MG63 (cell line): ENCODE measurements around the gene DHDDS. TPM values are rescaled to one million over a fixed set of nuclear protein-coding genes. Genes with fewer than 3 reads are reported as not detected.
"Not testable (repeated sequence)": the region's sequence is repeated elsewhere in the genome, so short reads cannot be mapped to it uniquely, and the experiment has no call there.

Source experiments
- DNase-seq: peaks from one replicate; pipeline ENCODE4 v3.0.0-alpha.2; 2020
- H3K27me3 ChIP-seq: fragments of 250-450 bp; sonication (Bioruptor Pico); 2 replicates; pipeline ENCODE4 v1.5.1; 2020; ENCODE audit warnings: mild to moderate bottlenecking, moderate library complexity
- H3K36me3 ChIP-seq: fragments of 250-450 bp; sonication (Bioruptor Pico); 2 replicates; pipeline ENCODE4 v1.5.1; 2020; ENCODE audit warnings: mild to moderate bottlenecking, moderate library complexity
- H3K4me3 ChIP-seq: fragments of 250-450 bp; sonication (Bioruptor Pico); 2 replicates; pipeline ENCODE4 v1.5.1; 2020; ENCODE audit warnings: mild to moderate bottlenecking, moderate library complexity
- H3K9me3 ChIP-seq: fragments of 250-450 bp; sonication (Bioruptor Pico); 2 replicates; pipeline ENCODE4 v1.5.1; 2020; ENCODE audit warnings: mild to moderate bottlenecking, moderate library complexity
- total RNA-seq: library from RNA; depleted of rRNA; stranded (reverse); fragments of >200 nt; shearing (Covaris generic); gene quantifications from 2 replicates; pipeline ENCODE4 v1.2.3, GENCODE V29; 2014; ENCODE audit warnings: low replicate concordance; rRNA removed

DHDDS gene
- 28.8 and 37.8 TPM in 2 replicates for total RNA-seq

- H3K36me3 ChIP-seq: peaks cover 10% of the 10 kb centered on the region
- peak; percentile 98 for DNase-seq
- H3K27me3 ChIP-seq: no peaks in the 10 kb centered on the region
- H3K4me3 ChIP-seq: peak within 1 kb of the TSS; percentile 67
- no peaks in the 10 kb centered on the region for H3K9me3 ChIP-seq
Observed at GRCh38 chr1:26431979-26432695, at the start of gene DHDDS. TSS of gene DHDDS (plus strand) at chr1:26432321. CDS start at chr1:26432946, 625 bp downstream.

DNA sequence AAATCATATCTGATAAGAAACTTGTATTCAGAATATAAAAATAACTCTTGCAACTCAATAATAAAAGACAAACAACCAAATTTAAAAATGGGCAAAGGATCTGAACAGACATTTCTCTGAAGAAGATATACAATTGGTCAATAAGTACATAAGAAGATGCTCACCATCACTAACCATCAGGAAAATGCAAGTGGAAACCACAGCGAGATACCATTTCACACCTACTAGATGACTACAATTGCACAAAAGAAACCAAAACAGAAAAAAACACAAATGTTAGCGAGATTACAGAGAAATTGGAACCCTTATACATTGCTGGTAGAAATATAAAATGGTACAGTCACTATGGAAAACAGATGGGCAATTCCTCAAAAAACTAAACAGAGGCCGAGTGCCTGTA lies 48.0 kb upstream of the DHDDS start:
- Histone ChIP-seq H3K4me3 (no peak overlapping the region), H3K9me3 (no peaks in the 10 kb centered on the region), H3K27me3 (no peaks in the 10 kb centered on the region), H3K36me3 (no peaks in the 10 kb centered on the region)
- no peak for DNase-seq

DNA sequence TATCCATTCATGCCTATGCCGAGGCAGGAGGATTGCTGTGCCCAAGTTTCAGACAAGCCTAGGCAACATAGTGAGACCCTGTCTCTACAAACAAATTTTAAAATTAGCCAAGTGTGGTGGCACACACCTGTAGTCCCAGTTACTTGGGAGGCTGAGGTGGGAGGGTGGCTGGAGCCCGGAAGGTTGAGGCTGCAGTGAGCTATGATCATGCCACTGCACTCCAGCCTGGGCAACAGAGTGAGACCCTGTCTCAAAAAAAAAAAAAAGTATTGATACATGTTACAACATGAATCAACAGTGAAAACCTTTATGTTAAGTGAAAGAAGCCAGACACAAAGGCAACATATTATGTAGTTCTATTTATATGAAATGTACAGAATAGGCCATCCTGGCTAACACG lies 47.1 kb upstream of the DHDDS start:
- not testable (repeated sequence) for DNase-seq, H3K36me3 ChIP-seq, H3K27me3 ChIP-seq, H3K9me3 ChIP-seq, H3K4me3 ChIP-seq

DNA sequence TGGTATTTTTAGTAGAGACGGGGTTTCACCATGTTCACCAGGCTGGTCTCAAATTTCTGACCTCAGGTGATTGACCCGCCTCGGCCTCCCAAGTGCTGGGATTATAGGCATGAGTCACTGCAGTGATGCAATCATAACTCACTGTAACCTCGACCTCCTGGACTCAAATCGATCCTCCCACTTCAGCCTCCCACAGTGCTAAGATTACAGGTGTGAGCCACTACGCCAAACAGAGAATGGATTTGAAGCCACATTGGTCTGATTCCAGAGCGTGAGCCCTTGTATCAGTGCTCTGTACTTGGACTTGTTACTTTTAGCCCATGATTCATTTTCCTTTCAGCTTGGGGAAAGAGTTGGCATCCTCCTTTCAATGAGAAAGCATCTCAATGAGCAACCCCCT lies 44.7 kb upstream of the DHDDS start:
- no peaks in the 10 kb centered on the region for H3K27me3 ChIP-seq
- peak; percentile 73 for DNase-seq
- H3K4me3 ChIP-seq: no peak overlapping the region
- no peaks in the 10 kb centered on the region for H3K36me3 ChIP-seq
- H3K9me3 ChIP-seq: no peaks in the 10 kb centered on the region

DNA sequence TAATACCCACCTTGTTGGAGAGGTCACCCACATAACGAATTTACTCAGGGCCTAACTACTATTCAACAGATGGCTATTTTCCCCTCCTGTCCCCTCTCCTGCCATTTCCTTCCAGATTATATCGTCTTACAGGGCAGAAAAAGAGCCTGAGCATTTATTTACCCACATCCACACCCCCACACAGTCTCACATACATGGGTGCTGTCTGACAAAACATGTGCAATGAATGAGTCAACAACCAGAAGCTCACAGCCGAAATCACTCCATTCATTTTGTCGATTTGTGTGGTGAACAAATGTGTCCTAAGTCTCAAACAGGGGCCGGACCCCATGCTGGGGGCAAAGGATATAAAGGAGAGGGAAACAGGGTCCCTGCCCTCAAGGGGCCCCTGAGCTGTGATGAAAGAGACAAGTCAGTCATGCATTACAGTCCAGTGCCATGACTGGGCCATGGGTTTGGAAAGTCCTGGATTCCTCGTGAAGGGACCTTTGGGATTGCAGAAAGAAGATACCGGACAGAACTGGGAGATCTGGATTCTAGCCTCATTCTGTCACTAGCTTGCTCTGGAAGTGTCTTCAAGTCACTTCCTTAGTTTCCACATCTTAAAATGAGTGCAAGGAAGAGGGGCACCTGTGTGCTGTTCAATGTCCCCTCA lies 43.2 kb upstream of the DHDDS start:
- H3K4me3 ChIP-seq: no peak overlapping the region
- H3K36me3 ChIP-seq: no peaks in the 10 kb centered on the region
- DNase-seq: no peak

GRCh38 chr1:26389604-26390247 lies 42.4 kb upstream of the DHDDS start:
- Histone ChIP-seq H3K27me3 (no peaks in the 10 kb centered on the region), H3K4me3 (no peak overlapping the region), H3K9me3 (no peaks in the 10 kb centered on the region), H3K36me3 (no peaks in the 10 kb centered on the region)
- DNase-seq: no peak

More for the DNA sequence above, 43.2 kb upstream of the DHDDS start:
- H3K27me3 ChIP-seq: no peaks in the 10 kb centered on the region
- H3K9me3 ChIP-seq: no peaks in the 10 kb centered on the region

GRCh38 chr1:26391450-26391849 lies 40.7 kb upstream of the DHDDS start:
- H3K4me3 ChIP-seq: no peak overlapping the region
- DNase-seq: peak; percentile 42
- no peaks in the 10 kb centered on the region for H3K27me3 ChIP-seq
- no peaks in the 10 kb centered on the region for H3K9me3 ChIP-seq
- H3K36me3 ChIP-seq: no peaks in the 10 kb centered on the region

DNA sequence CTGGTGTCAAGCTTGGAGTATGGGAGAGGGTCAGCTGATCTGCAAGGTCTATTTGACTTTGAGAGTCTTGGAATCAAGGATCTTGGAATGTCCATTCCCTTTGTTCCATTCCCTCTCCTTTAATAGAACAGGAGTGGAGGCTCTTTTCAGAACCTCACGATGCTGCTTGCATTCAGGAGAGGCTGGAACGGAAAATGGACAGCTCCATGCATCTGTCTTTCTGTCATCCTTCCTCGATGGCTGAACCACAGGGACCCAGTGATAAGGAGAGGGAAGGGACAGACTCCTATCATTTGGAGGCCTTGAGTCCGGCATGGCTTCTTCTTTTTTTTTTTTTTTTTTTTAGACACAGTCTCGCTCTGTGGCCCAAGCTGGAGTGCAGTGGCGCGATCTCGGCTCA lies 36.4 kb upstream of the DHDDS start:
- no peaks in the 10 kb centered on the region for H3K9me3 ChIP-seq
- H3K36me3 ChIP-seq: no peaks in the 10 kb centered on the region
- no peaks in the 10 kb centered on the region for H3K27me3 ChIP-seq
- no peak overlapping the region for H3K4me3 ChIP-seq
- no peak for DNase-seq

DNA sequence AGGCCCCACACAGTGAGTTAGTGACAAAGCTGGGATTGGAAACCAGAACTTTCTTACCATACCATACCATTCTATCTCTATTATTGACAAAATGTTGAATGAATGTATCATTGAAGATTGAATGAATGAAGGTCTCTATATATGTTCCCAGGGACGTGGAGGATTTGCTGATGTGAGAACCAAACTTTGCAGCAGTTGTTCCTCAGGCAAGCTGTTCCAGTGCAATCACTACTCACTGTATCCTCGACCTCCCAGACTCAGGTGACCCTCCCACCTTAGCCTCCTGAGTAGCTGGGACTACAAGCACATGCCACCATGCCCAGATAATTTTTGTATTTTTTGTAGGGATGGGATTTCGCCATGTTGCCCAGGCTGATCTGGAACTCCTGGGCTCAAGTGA lies 33.1 kb upstream of the DHDDS start:
- Histone ChIP-seq H3K27me3 (no peaks in the 10 kb centered on the region), H3K9me3 (no peaks in the 10 kb centered on the region), H3K36me3 (no peaks in the 10 kb centered on the region), H3K4me3 (no peak overlapping the region)
- no peak for DNase-seq

DNA sequence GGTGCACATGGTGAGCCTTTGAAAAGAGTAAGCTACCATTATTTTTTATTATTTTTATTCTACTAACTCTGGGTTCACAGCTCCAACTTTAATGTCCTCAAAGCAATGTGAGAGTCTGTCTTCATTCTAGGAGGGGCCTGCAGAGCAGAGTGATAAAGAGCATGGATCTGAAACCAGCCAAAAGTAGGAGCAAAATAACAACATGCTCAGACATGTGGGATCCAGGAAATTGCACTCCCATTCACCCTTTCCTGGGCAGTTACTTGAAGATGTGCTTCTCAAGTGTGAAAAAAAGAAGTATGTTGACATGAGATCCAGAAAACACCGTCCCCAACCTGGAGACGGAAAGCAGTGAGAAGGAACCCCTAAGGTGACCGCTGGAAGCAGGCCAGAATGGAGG lies 30.2 kb upstream of the DHDDS start:
- Histone ChIP-seq H3K27me3 (no peaks in the 10 kb centered on the region), H3K36me3 (no peaks in the 10 kb centered on the region), H3K9me3 (no peaks in the 10 kb centered on the region), H3K4me3 (no peak overlapping the region)
- no peak for DNase-seq

GRCh38 chr1:26403656-26404055 lies 28.5 kb upstream of the DHDDS start:
- DNase-seq: no peak
- Histone ChIP-seq H3K9me3 (no peaks in the 10 kb centered on the region), H3K36me3 (no peaks in the 10 kb centered on the region), H3K27me3 (peaks cover under 1% of the 10 kb centered on the region), H3K4me3 (no peak overlapping the region)

DNA sequence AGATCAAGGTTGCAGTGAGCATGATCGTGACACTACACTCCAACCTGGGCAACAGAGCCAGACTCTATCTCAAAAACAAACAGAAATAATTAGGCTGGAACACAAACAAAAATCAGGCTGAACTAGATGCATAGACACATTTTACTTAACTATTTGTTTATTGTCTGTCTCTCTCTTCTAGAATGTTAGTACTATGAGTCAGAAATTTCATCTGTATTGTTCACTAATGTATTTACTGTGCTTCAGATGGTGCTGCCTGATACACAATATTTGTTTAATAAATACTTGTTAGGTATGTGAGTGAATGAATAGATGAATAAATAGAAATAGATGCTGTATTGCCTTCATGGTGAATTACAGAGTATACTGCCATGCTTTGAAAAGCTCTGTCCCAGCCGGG lies 27.5 kb upstream of the DHDDS start:
- peaks cover 10% of the 10 kb centered on the region for H3K27me3 ChIP-seq
- no peaks in the 10 kb centered on the region for H3K9me3 ChIP-seq
- no peaks in the 10 kb centered on the region for H3K36me3 ChIP-seq
- DNase-seq: no peak
- H3K4me3 ChIP-seq: no peak overlapping the region

GRCh38 chr1:26405281-26405915 lies 26.7 kb upstream of the DHDDS start:
- no peak for DNase-seq
- no peak overlapping the region for H3K4me3 ChIP-seq
- H3K27me3 ChIP-seq: peaks cover 13% of the 10 kb centered on the region
- no peaks in the 10 kb centered on the region for H3K36me3 ChIP-seq
- no peaks in the 10 kb centered on the region for H3K9me3 ChIP-seq

DNA sequence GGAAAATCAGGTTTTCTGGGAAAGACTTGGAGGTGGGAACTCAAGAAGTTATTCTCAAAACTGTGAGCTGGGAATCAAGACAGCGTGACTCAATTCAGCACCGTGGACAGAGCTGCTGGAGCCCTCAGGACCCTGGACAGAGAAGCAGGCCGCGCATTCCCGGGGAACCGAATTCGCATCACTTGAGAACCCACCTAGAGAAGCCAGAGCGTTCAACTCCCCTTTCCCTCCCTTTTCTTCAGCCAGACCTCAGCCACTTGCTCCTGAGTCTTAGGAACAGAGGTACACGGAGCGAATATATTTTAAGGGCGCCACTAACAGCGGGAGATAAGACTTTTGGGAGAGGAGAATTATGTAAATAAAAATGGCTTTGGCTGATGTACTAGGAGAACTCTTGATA lies 23.5 kb upstream of the DHDDS start:
- peak; percentile 47 for DNase-seq
- Histone ChIP-seq H3K27me3 (peaks cover 42% of the 10 kb centered on the region), H3K4me3 (no peak overlapping the region), H3K36me3 (no peaks in the 10 kb centered on the region), H3K9me3 (no peaks in the 10 kb centered on the region)

DNA sequence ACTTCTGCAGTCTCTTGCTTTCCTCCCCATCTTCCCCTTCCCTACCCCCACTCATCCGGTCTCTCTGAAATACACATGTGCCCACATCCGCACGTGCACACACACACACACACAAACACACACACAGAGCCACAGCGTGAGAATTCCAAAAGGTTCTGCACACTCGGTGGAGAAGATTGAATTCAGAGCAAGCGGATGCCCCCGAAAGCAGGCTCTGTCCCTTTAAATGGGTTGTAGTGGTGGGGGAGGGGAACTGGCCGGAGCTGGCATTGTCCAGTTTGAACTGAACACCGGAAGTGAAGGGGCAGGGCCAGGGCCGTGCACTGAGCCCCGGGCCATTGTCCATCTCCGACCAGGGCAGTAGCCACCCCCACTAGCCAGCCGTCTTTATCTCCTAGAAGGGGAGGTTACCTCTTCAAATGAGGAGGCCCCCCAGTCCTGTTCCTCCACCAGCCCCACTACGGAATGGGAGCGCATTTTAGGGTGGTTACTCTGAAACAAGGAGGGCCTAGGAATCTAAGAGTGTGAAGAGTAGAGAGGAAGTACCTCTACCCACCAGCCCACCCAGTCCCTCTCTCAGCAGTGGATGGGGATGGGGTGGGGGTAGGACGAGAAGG lies 22.8 kb upstream of the DHDDS start:
- no peaks in the 10 kb centered on the region for H3K36me3 ChIP-seq
- peaks cover 45% of the 10 kb centered on the region for H3K27me3 ChIP-seq
- DNase-seq: no peak
- no peak overlapping the region for H3K4me3 ChIP-seq
- H3K9me3 ChIP-seq: no peaks in the 10 kb centered on the region

- no peak for DNase-seq
- peaks cover 56% of the 10 kb centered on the region for H3K27me3 ChIP-seq
- H3K9me3 ChIP-seq: no peaks in the 10 kb centered on the region
- H3K36me3 ChIP-seq: no peaks in the 10 kb centered on the region
- no peak within 1 kb of the TSS for H3K4me3 ChIP-seq
Observed at GRCh38 chr1:26410706-26411623, 21.2 kb upstream of the DHDDS start, which contains the start of gene LIN28A. TSS of gene LIN28A (plus strand) at chr1:26410817. CDS start at chr1:26410892, 75 bp downstream.
